GM18498 (cell line): ENCODE results near the gene SFT2D3.

ENCODE experiments used
- ATAC-seq: cut with Tn5 transposase; IDR thresholded peaks from one replicate; pipeline ENCODE4 v1.9.1; 2021; ENCODE audit warnings: mild to moderate bottlenecking, moderate library complexity; ENCODE audit not compliant: unreplicated experiment

Gene SFT2D3

GRCh38 chr2:127664065-127664894 lies 37.0 kb upstream of the SFT2D3 start:
- ATAC-seq = no peak

- no peak for ATAC-seq
These were observed 36.4 kb upstream of the SFT2D3 start for GRCh38 chr2:127664895-127665225.

DNA sequence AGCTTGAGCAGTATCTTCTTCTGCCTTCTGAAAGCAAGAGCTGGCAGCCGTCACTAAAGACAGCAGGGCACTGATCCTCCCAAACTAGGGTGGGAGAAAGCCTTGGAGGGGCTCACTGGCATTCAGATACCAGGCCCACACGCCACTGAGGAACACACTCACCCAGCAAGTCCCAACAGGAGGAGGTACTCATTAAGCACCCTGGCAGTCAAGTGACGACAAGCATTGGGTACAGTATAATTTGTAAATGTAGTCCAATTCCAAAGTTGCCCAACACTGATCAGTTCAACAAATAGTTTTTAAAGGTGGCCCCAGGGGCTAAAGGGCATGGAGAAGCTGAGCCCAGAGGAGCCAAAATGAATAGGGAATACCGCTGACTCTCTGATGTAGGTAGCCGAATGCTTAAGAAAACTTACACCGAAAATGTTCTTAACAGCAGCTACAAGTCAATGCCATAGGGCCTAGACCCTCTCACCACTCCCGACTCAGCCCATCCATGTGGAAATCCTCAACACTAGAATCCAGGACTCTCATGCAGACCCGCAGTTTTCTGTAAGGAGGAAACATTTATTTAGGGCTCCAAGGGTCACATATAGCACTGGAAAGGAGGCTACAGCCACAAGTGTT lies 35.9 kb upstream of the SFT2D3 start:
- ATAC-seq = no peak

DNA sequence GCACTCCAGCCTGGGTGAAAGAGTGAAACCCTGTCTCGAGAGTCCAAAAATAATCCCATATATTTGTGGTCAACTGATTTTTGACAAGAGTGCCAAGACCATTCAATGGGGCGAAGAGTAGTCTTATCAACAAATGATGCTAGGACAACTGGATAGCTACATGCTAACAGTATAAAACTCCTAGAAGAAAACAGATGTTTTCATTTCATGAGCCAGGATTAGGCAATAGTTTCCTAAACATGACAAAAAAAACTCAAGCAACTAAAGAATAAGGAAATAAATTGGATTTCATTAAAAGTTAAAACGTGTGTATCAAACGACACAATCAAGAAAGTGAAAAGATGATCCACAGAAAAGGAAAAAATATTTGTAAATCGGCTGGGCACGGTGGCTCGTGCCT lies 32.2 kb upstream of the SFT2D3 start:
- ATAC-seq = no peak

DNA sequence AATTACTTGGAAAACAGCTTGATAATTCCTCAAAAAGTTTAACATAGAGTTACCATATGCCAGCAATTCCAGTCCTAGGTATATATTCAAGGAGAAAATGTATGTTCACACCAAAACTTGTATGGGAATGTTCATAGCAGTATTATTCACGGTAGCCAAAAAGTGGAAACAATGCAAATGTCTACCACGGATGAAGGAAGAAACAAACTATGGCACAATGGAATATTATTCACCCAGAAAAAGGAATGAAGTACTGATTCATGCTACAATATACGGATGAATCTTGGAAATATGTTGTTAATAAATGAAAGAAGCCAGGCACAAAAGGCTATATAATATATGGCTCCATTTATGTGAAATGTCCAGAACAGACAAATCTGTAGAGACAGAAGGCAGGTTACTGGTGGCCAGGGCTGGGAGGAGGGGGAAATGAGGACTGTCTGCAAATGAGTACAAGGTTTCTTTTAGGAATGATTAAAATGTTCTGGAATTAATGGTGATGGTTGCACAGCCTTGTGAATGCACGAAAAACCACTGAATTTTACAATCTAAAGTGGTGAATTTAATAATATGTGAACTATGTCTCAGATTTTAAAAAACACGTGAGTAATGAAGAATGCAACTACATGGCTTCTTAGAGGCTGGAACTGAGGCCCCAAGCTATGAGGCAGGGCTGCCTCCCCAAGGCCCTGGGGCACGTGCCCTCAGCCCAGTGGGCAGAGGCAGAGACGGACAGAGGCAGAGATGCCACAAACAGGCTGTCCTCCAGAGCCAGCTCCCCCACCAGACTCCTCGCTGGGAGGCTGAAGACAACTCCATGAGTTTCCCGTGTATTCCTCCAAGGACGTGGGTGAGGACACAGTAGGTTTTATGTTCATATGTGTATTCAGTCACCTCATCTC lies 31.0 kb upstream of the SFT2D3 start:
- no peak for ATAC-seq

- no peak for ATAC-seq
These were observed 30.4 kb upstream of the SFT2D3 start for GRCh38 chr2:127670957-127671290.

DNA sequence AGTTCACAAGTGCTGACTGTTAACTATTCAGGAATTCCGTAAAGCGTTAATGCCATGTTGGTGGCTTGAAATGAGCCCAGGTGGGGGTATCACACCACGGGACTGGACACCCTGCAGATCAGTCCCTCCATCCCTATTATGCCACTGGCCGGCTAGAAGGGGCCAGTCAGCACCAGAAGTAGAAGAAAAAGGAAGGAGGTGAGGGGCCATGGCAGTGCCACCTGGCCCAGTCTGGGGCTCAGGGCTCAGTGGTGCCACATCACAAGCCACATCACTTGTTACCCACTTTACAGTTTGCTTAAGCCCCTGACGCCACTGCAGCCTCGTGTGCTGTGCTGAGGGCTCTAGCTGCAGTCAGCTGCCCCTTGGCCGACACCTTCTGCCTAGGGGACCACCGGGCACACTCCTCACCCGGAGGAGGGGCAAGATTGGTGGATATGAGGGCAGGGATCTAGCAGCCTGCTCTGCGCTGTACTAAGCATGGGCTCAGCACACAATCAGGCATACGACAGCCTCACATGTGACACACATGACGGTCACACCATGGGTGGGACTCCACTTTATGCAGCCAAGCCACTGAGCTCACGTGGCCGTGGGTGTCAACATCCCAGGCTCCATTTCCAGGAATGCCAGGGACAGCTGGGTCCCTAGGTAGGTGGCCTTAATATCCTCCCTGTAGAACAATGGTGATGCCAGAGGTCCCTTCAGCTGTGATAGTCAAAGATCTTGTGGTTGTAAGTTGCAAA lies 29.6 kb upstream of the SFT2D3 start:
- ATAC-seq = no peak

DNA sequence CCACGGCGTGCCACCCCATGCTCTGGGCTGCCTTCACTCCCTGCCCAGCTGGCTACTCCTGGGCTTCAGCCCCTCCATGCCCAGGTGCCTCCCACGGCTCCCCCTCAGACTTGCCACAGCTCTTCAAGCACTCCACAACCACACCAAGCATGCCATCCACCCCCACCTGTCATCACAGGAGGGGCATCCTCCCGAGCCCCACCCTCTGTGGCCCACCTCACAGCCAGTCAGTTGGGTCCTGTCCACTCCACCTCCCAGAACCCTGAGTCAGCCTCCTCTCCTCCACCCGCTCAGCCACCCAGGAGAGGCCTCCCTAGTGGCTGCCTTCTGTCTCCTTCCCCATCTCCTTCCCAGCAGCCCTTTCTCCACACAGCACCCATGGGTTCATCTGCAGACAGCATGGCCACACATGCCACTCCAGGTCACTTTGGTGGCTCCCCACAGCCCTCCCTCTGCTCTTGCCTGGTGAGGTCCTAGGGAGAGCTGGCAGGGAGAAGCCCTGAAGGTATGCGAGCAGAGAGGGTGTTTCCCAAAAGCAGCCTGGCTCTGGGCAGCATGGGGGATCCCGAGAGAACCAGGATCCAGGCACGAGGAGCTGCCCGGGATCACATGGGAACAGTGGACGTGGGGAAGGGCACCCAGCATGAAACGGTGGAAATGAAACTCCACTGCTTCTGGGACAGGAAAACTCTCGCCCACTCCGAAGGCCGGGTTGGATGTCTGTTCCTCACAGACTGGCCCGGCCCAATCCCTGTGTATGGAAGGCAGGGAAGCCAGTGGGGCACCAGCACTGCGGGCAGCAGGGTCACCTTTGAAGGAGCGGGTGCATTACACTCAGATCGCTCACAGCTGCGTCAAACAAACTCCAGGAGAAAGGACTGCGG lies 28.7 kb upstream of the SFT2D3 start:
- ATAC-seq = no peak

GRCh38 chr2:127673291-127674069 lies 27.8 kb upstream of the SFT2D3 start:
- no peak for ATAC-seq

DNA sequence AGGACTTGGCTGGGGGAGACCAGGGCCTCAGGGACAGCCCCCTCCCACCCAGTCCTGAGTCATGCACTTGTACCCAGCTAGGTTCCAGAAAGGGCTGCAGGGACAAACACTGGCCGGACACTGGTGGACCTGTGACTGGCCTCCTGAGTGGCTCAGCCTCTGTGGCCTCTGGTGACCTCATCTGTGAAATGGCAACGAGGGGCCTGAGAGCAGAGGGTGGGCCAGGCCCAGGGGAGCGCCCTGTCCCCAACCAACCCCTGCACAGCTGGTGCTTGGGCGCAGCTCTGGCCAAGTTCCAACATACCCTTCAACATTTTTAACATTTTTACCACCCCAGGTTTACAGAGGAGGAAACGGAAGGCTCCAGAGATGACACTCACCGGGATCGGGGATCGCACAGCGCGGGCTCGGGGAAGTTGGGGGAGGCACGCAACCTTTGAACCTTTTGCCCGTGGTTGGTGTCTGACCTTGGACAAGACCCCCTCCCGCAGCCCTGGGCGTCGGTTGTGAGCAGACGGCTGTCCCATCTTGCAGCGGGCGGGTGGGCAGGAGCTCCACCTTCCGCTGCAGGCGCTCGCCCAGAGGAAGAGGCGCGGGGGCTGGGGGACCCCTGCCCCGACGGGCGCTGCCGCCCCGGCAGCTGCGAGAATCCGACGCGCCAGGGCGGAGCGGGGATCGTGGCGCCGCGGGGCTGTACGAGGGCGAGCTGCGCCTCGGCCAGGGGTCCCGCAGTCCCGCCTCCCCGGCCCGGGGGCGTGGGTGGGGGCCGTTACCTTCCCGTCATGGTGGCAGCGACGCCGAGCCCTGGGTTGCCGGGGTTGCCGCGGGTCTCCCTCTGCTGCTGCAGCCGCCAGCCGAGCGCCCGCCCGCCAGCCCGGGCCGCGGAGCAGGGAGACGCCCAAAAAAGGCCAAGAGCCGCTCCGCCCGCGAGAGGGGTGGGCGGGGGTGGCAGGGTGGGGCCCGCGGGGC lies 26.8 kb upstream of the SFT2D3 start:
- ATAC-seq = no peak

GRCh38 chr2:127675331-127676261 lies 25.7 kb upstream of the SFT2D3 start, which contains the start of gene LIMS2:
TSS of gene LIMS2 (minus strand) at chr2:127675530. CDS start at chr2:127675024, 506 bp downstream.
- no peak for ATAC-seq

GRCh38 chr2:127676906-127677305 lies 24.4 kb upstream of the SFT2D3 start:
- no peak for ATAC-seq

DNA sequence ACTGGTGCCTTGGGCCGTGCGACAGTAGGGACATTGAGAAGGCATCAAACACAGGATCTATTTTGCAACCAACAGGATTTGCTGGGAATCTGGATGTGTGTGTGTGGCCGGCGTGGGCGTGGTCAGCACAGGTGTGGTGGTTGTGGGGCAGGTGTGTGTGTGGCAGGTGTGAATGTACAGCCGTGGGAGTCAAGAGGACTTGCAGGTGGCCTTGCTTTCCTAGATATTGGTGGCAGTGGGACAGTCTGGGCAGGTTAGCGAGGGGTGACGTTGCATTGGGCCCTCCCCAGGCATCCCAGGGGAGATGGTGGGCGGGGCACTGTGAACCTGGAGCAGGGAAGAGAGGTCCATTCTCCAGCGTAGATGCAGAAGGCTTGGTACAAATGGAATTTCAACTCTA lies 22.8 kb upstream of the SFT2D3 start:
- no peak for ATAC-seq

DNA sequence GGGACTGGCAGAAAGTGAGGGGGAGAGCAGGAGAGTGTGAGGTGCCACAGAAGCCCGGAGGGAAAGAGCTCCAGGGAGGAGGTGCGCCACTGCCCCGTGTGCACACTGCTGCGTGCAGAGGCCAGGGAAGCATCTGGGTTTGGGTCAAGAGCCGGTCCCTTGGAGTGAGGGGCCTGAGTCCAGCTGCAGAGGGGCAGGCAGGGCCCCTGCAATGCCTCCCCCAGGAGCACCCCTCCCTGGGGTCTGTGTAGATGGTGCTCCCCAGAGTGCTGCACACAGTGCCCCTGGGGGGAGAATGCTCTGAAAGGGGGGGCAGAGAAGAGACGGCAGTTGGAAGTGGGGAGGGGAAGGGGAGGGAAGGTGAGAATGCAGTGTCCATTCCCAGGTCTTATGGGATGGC lies 22.3 kb upstream of the SFT2D3 start:
- ATAC-seq = no peak

DNA sequence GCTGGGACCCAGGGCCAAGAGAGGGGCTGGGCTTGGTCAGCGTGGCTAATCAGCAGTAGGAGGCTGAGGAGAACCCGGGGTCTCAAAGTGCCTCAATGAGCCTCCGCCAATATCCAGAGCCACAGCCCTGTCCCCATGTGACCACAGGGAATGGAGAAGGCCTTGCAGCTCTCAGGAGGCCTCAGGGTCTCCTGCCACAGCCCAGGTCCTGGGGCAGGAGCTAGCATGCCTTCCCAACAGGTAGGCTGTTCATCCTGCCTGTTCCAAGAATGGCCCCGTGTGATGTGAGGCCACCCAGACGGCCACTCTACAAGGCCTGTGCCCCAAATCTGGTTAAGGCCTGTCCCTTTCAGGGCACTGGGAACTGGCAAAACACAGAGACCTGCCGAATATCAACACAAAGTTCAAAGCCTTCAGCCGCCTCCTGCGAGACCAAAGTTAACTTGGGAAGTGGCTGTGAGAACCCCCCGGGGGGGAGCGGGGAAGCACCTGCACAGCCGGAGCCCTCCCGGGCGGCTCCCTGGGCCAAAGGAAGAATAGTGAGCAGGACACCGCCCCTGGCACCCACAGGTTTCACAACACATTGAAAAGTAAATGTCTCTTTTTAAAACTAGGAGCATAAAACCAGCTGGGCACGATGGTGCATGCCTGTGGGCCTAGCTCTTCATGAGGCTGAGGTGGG lies 21.5 kb upstream of the SFT2D3 start:
- no peak for ATAC-seq

GRCh38 chr2:127680706-127681287 lies 20.5 kb upstream of the SFT2D3 start:
- no peak for ATAC-seq
